PFSK-1 (cell line): ENCODE measurements around the gene DCTN4.

ENCODE experiments used
- FOXP2 ChIP-seq: optimal IDR thresholded peaks from 2 replicates; pipeline ENCODE3; 2011; ENCODE audit warnings: borderline replicate concordance, control low read depth, inconsistent platforms; ENCODE audit not compliant: insufficient read depth; ENCODE audit errors: extremely low read length, extremely low read depth
- POLR2AphosphoS5 ChIP-seq: IDR thresholded peaks from 2 replicates; pipeline ENCODE4 v1.6.1; 2012; ENCODE audit warnings: low read depth, mild to moderate bottlenecking, control low read depth, low read length, moderate library complexity
- REST ChIP-seq, 2 experiments: IDR thresholded peaks; 2 replicates each; pipeline versions ENCODE4 v1.6.1 to v1.8.0; 2011 to 2012; ENCODE audit warnings: low read depth in 2 of 2, low read length in 2 of 2, control low read depth in 1 of 2, inconsistent platforms in 1 of 2, mild to moderate bottlenecking in 1 of 2, moderate library complexity in 1 of 2; ENCODE audit not compliant: insufficient read depth in 1 of 2
- SIN3A ChIP-seq: IDR thresholded peaks from 2 replicates; pipeline ENCODE4 v1.6.1; 2012; ENCODE audit warnings: mild to moderate bottlenecking, low read length, moderate library complexity, borderline replicate concordance; ENCODE audit not compliant: insufficient read depth
- TAF1 ChIP-seq: IDR thresholded peaks from 2 replicates; pipeline ENCODE4 v1.6.1; 2012; ENCODE audit warnings: low read length, control low read depth, borderline replicate concordance; ENCODE audit not compliant: insufficient read depth

Gene DCTN4

DNA sequence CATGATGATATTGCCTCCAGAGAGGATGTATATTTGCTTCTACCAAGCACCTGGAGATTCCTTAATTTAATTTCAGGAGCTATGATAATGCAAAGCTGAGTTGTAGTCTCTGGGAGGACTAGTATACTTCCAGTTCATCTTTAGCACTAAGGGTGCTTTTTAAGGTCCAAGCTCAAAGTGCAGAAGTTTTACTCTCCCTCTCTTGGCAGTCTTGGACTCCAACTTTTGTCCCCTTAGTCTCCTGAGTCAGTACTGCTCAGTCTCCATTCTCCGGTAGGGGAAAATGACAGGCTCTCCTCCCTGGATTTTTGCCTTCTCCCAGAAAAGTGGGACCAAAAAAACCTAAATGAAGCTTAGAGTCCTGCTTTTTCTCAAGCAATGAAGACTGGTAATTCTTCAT, 28.1 kb upstream of the DCTN4 start:
- TF ChIP-seq SIN3A (no peak), REST (IDR thresholded peaks at IDR 0.05; ENCODE audit: insufficient read depth in 1 of 2, low read depth in 2 of 2, low read length in 2 of 2) (no peak), TAF1 (no peak), POLR2AphosphoS5 (no peak), FOXP2 (no peak)

DNA sequence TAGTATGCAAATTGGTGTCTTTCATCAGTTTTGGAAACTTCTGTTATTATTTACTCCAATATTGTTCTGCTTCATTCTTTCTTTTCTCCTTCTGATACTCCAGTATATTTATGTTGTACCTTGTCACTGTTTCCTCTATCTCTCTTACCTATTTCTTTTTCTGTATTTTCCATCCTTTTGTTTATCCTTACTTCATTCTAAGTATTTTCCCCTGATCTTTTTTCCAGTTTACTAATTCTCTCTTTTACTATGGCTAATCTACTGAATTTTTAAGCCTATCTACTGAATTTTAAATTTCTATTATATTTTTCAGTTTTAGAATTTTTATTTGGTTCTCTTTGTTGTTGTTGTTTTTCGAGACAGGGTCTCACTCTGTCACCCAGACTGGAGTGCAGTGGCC, 27.1 kb upstream of the DCTN4 start:
- TF ChIP-seq FOXP2 (no peak), REST (IDR thresholded peaks at IDR 0.05; ENCODE audit: insufficient read depth in 1 of 2, low read depth in 2 of 2, low read length in 2 of 2) (no peak)

- TF ChIP-seq TAF1 (no peak), POLR2AphosphoS5 (no peak), SIN3A (no peak), FOXP2 (no peak), REST (IDR thresholded peaks at IDR 0.05; ENCODE audit: insufficient read depth in 1 of 2, low read depth in 2 of 2, low read length in 2 of 2) (no peak)
These were observed 24.7 kb upstream of the DCTN4 start for GRCh38 chr5:150783422-150783928.

DNA sequence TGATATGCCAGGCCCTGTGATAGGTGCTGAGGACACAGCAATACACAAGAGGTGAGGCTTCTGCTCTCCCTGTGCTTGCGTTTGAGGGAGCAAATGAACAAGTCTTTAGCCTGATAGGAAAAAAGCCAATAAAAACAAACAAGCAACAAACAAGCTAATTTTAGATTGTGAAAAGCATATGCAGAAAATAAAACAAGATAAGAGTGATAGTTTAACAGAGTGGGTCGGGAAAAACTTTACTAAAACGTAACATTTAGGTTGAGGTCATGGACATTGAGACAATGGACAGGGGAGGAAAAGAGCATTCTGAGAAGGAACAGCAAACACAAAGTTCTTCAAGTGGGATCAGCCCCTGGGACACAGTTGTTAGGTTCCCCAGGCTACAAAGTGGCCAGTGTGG, 24.0 kb upstream of the DCTN4 start:
- no peak for TF ChIP-seq TAF1
- TF ChIP-seq POLR2AphosphoS5: no peak
- no peak for TF ChIP-seq REST (IDR thresholded peaks at IDR 0.05; ENCODE audit: insufficient read depth in 1 of 2, low read depth in 2 of 2, low read length in 2 of 2)
- TF ChIP-seq FOXP2: no peak
- TF ChIP-seq SIN3A: no peak
